Measurements from ENCODE around the gene NID1.

The NID1 gene, protein sequence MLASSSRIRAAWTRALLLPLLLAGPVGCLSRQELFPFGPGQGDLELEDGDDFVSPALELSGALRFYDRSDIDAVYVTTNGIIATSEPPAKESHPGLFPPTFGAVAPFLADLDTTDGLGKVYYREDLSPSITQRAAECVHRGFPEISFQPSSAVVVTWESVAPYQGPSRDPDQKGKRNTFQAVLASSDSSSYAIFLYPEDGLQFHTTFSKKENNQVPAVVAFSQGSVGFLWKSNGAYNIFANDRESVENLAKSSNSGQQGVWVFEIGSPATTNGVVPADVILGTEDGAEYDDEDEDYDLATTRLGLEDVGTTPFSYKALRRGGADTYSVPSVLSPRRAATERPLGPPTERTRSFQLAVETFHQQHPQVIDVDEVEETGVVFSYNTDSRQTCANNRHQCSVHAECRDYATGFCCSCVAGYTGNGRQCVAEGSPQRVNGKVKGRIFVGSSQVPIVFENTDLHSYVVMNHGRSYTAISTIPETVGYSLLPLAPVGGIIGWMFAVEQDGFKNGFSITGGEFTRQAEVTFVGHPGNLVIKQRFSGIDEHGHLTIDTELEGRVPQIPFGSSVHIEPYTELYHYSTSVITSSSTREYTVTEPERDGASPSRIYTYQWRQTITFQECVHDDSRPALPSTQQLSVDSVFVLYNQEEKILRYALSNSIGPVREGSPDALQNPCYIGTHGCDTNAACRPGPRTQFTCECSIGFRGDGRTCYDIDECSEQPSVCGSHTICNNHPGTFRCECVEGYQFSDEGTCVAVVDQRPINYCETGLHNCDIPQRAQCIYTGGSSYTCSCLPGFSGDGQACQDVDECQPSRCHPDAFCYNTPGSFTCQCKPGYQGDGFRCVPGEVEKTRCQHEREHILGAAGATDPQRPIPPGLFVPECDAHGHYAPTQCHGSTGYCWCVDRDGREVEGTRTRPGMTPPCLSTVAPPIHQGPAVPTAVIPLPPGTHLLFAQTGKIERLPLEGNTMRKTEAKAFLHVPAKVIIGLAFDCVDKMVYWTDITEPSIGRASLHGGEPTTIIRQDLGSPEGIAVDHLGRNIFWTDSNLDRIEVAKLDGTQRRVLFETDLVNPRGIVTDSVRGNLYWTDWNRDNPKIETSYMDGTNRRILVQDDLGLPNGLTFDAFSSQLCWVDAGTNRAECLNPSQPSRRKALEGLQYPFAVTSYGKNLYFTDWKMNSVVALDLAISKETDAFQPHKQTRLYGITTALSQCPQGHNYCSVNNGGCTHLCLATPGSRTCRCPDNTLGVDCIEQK

DNA sequence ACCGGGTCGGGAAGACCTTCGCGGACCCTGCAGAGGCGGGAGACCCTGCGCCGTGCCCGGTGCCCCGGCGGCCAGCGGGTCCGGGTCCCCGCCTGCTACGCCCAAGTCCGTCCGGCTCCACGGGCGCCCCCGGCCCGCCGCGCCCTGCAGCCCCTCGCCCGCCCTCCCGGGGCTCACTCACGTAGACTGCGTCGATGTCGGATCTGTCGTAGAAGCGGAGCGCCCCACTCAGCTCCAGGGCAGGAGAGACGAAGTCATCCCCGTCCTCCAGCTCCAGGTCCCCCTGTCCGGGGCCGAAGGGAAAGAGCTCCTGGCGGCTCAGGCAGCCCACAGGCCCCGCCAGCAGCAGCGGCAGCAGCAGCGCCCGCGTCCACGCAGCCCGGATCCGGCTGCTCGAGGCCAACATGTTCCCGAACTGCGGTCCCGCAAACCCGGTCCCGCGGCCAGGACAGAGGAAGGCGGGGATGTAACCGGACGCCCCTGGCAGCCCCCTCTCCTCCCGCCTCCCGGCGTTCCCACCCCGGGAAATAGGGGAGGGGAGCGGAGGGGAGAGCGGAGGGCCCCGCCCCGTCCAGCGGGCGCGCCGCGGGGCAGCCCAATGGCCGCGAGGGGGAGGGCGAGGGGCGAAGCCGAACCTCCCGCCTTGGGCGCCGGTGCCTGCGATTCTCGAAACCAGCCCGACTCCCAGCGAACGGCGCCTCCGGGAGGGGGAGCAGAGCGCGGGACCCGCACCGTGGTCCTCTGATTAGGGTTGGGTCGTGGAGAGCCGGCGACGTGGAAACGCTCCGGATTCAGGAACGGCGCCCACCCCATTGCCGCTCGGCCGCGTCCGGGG lies at the start of gene NID1:
Gene NID1 (minus strand): TSS at position 417 of the 835 bp plus-strand sequence. CDS start 11 bp downstream, at position 406.
- peak; percentile 62 to 67 for DNase-seq (ENCODE audit: low read depth in 2 of 2)

DNA sequence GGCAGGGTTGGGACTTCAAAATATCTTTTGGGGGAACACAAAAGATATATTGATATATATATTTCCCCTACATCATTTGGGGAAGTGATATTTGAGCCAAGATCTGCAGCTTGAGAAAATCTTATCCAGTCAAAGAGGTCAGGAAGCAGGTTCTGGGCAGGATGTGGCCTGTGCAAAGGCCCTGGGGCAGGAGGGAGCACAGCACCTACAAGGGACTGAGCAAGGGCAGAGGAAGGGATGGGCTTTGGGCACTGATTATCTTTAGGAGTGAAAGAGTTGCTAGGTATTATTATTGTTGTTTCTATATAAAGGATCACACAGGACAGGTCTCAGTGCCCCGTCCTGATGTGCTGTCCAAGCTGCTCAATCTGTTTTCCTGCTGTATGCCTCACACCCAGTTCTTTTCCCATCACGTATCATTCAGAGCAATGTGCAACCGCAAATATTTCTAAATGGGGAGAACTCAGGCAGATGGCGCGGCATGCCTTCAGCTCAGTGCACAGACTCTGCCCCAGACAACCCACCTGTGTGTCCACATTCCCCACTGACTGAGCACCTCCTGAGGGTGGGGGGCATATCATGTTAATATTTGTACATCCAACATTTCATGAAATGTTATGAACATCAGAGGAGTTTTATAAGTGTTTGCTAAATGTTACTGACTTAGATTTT lies 49.3 kb upstream of the NID1 start:
- DNase-seq (ENCODE audit: low read depth in 2 of 2) = no peak

- DNase-seq (ENCODE audit: low read depth in 2 of 2) = no peak
Measured at GRCh38 chr1:236113324-236114032, 48.6 kb upstream of the NID1 start.

DNA sequence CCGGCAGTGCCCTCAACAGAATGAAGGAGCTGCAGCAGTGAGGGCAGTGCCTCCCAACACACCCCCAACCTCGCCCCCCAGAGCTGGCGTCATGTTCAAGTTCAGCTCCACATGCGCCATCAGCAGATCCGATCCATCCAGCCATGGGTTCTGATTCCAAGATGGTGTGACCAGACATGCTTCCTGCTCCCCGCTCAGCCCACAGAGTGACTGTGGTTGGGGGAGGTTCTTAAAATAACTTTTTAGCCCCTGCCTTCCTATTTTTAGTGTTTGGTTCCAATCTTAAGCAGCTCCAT lies 47.4 kb upstream of the NID1 start:
- DNase-seq (ENCODE audit: low read depth in 2 of 2) = no peak

DNA sequence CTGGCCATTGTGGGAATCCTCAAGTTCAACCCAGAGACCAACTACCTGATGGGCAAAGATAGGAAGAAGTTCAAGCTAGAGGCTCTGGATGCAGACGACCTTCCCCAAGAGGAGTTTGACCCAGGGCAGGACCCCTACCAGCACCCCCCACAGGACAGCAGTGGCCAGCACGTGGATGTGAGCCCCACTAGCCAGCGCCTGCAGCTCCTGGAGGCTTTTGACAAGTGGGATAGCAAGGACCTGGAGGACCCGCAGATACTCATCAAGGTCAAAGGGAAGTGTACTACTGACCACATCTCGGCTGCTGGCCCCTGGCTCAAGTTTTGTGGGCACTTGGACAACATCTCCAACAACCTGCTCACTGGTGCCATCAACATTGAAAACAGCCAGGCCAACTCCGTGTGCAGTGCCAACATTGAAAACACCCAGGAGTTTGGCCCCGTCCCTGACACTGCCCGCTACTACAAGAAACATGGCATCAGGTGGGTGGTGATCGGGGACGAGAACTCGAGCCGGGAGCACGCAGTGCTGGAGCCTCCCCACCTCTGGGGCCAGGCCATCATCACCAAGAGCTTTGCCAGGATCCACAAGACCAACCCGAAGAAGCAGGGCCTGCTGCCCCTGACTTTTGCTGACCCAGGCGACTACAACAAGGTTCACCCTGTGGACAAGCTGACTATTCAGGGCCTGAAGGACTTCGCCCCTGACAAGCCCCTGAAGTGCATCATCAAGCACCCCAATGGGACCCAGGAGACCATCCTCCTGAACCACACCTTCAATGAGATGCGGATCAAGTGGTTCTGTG lies 46.8 kb upstream of the NID1 start:
- no peak for DNase-seq (ENCODE audit: low read depth in 2 of 2)

GRCh38 chr1:236110137-236110536 lies 45.2 kb upstream of the NID1 start:
- DNase-seq (ENCODE audit: low read depth in 2 of 2) = no peak

DNA sequence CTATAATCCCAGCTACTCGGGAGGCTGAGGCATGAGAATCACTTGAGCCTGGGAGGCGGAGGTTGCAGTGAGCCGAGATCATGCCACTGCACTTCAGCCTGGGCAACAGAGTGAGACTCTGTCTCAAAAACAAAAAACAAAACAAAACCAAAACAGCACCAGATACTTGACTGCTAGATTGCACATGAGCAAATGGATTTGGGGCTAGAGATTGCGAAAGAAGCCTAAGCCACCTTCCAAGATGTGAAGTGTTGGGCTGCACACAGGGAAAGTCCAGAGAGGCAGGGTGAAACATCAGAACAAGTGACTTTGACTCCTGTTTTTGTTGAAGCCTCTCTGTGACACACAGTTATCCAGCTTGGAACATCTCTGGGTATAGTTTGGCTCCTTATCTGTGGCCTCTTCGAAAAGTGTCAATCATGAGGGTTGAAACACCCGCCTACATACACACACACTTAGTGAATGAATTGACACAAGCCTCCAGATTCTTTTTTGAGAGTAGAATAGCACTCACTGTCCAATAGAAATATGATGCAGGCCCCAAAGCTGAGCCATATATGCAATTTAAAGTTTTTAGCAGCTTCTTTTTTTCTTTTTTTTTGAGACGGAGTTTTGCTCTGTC lies 43.2 kb upstream of the NID1 start:
- no peak for DNase-seq (ENCODE audit: low read depth in 2 of 2)

DNA sequence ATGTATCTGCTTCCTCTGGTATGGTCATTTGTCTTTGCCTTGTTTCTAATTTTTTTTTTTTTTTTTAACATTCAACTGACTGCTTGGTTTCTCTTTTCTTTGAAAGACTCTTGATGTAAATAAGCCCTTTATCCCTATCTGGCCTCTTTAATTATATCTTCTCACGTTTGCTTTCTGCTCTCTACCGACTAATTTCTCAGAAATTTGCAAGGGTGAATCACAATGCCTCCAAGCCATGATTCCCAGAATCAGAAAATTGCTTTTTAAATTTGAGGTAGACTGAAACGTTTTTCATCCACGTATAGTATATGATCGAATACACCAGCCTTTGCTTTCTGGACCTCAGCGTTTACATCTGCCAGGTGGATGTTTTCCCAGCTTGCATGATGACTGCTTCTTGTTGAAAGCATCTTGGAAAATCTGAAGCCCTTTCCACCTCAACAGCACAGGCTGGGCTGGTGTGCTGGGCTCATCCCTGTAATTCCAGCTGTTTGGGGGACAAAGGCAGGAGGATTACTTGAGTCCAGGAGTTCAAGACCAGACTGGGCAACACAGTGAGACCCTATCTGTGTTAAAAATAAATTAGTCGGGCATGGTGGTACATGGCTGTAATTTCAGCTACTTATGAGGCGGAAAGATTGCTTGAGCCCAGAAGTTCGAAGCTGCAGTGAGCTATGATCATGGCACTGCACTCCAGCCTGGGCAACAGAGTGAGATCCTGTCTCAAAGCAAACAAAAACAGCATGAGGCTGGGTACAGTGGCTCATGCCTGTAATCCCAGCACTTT lies 42.4 kb upstream of the NID1 start:
- no peak for DNase-seq (ENCODE audit: low read depth in 2 of 2)

DNA sequence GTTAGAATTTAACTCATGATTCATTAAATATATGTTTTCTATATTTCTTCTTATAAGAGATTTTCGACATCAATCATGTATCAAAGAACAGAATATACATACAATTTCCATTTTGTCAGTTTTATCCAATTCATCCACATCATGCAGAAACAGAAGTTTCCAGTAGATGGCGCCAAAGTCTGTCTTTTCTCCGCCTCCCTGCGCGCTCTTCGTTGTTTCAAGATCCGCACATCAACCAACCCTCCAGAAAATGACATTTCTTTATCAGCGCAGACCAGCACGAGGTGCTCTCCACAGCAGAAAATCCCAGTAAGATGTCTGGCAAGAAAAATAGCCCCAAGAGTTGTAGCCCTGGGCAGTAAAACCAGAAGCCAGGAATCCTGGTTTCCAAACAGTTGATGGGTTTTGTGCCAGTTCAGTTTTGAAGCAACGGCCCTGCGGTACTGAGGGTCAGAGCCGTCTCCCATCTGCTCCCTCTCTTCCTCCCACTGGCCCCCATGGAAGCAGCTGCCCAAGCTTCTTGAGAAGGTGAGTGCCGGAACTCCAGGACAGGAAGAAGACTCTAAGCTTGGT lies 38.8 kb upstream of the NID1 start:
- DNase-seq (ENCODE audit: low read depth in 2 of 2) = peak; percentile 15 to 17

GRCh38 chr1:236103059-236103458 lies 38.2 kb upstream of the NID1 start:
- DNase-seq (ENCODE audit: low read depth in 2 of 2) = no peak

GRCh38 chr1:236102611-236103010 lies 37.7 kb upstream of the NID1 start:
- no peak for DNase-seq (ENCODE audit: low read depth in 2 of 2)

GRCh38 chr1:236101233-236102200 lies 36.6 kb upstream of the NID1 start:
- DNase-seq (ENCODE audit: low read depth in 2 of 2) = no peak

- no peak for DNase-seq (ENCODE audit: low read depth in 2 of 2)
Measured at GRCh38 chr1:236100799-236101198, 35.9 kb upstream of the NID1 start.

GRCh38 chr1:236099355-236099974 lies 34.6 kb upstream of the NID1 start:
- peak; percentile 42 to 47 for DNase-seq (ENCODE audit: low read depth in 2 of 2)

GRCh38 chr1:236098267-236098666 lies 33.4 kb upstream of the NID1 start:
- DNase-seq (ENCODE audit: low read depth in 2 of 2) = no peak

All from fibroblast of skin of left biceps (primary cell).